Epithelial cell of esophagus (primary cell): Measurements from ENCODE around the gene NDUFS6.
"Not testable (repeated sequence)": the region's sequence is repeated elsewhere in the genome, so short reads cannot be mapped to it uniquely, and the experiment has no call there.

Source experiments
- DNase-seq: peaks from one replicate; pipeline ENCODE4 v3.0.0; 2010; ENCODE audit warnings: low read depth
- H3K4me3 ChIP-seq: 2 replicates; pipeline ENCODE4 v1.5.1; 2011; ENCODE audit warnings: mild to moderate bottlenecking, low read length, control low read depth
- CTCF ChIP-seq: IDR thresholded peaks from 2 replicates; pipeline ENCODE4 v1.5.1; 2011; ENCODE audit warnings: low read depth, mild to moderate bottlenecking, low read length, control low read depth, inconsistent platforms; ENCODE audit not compliant: insufficient read depth; ENCODE audit errors: missing control alignments

The NDUFS6 gene

GRCh38 chr5:1810581-1811101 lies 9.4 kb downstream of the NDUFS6 start:
- no peak for DNase-seq
- no peak for TF ChIP-seq CTCF
- no peak overlapping the region for H3K4me3 ChIP-seq

GRCh38 chr5:1814183-1815020 lies 13.2 kb downstream of the NDUFS6 start:
- no peak for DNase-seq
- TF ChIP-seq CTCF, result no peak
- no peak overlapping the region for H3K4me3 ChIP-seq

DNA sequence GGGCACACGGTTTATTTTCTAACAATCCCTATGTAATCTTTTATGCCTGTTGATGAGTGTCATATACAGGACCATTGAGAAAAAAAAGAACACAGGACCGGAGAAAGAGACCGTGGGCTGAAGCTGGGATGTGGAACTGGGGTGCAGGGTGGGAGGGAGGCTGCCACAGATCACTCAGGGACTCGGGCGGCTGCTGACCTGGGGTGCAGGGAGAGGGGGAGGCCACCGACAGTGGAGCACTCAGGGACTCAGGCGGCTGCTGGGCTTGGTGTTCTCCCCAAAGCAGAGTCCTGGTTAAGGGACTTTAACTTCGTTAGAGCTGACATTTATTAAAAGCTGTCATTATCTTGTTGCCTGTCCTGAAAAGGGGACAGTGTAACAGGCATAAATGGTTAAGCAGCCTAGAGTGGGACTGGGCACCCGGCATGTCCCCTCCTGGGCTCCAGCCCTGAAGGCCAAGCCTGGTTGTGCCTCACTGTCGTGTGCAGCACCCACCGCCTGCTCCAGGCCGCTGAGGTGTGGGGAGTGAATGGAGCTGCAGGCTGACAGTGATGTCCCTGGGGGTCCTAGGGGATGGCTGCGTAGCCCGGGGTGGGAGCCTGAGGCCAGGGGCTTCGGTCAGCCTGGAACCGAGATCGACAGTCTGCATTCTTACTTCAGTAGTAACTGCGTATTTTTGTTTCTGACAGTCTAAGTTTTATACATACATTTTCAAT lies 14.0 kb downstream of the NDUFS6 start:
- no peak for TF ChIP-seq CTCF
- no peak overlapping the region for H3K4me3 ChIP-seq
- DNase-seq, result no peak

DNA sequence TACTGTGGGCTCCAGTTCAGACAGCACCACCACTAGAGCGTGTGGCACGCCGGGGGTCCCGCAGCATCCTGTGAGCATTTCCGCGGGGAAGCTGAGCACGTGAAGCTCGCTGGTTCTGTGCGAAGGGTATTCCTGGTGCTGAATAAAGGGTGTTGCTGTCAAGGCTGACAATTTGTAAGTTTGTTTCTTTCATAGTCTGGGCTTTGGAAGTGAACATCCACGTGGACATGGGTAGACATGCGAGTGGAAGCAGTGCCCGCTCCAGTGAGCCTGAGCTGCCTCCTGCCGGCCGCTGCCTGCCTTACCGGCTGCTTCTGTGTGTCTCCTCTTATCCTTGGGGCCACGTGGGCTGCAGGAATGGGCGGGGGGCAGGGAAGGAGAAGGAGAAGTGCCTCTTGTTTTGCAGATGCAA lies 14.7 kb downstream of the NDUFS6 start:
- no peak for TF ChIP-seq CTCF
- no peak overlapping the region for H3K4me3 ChIP-seq

DNA sequence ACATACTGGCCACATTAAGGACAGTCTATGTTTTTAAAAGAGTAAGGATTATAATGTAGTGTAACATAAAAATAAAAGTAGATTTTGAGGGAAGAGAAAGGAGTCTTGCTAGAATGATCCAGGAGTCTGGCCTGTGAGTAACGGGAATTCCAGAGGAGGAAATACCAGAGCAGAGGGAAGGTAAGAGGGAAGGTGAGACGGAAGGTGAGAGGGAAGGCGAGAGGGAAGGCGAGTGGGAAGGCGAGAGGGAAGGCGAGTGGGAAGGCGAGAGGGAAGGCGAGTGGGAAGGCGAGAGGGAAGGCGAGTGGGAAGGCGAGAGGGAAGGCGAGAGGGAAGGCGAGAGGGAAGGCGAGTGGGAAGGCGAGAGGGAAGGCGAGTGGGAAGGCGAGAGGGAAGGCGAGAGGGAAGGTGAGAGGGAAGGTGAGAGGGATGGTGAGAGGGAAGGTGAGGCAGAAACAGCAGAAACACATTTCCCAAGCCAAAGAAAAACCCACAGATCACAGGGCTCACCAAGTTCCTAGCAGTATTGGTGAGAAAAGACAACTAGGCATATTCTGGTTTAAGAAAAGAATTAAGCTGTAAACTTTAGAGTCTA lies 15.4 kb downstream of the NDUFS6 start:
- not testable (repeated sequence) for H3K4me3 ChIP-seq

More for the DNA sequence above, 14.7 kb downstream of the NDUFS6 start:
- no peak for DNase-seq

GRCh38 chr5:1817261-1818043 lies 16.2 kb downstream of the NDUFS6 start:
- no peak overlapping the region for H3K4me3 ChIP-seq
- TF ChIP-seq CTCF, result no peak
- DNase-seq, result no peak

More for the DNA sequence above, 15.4 kb downstream of the NDUFS6 start:
- not testable (repeated sequence) for DNase-seq
